Stimulated activated CD8-positive, alpha-beta memory T cell treated with anti-CD3 and anti-CD28 coated beads, Interleukin-7, amount 100 ng/mL, for 24 hours (primary cell): ENCODE results near the gene MDH1B.
"Not testable (repeated sequence)": the region's sequence is repeated elsewhere in the genome, so short reads cannot be mapped to it uniquely, and the experiment has no call there.

Source experiments
- DNase-seq: peaks from one replicate; pipeline ENCODE4 v3.0.0-alpha.2; 2020; ENCODE audit warnings: low read depth

Gene MDH1B

DNA sequence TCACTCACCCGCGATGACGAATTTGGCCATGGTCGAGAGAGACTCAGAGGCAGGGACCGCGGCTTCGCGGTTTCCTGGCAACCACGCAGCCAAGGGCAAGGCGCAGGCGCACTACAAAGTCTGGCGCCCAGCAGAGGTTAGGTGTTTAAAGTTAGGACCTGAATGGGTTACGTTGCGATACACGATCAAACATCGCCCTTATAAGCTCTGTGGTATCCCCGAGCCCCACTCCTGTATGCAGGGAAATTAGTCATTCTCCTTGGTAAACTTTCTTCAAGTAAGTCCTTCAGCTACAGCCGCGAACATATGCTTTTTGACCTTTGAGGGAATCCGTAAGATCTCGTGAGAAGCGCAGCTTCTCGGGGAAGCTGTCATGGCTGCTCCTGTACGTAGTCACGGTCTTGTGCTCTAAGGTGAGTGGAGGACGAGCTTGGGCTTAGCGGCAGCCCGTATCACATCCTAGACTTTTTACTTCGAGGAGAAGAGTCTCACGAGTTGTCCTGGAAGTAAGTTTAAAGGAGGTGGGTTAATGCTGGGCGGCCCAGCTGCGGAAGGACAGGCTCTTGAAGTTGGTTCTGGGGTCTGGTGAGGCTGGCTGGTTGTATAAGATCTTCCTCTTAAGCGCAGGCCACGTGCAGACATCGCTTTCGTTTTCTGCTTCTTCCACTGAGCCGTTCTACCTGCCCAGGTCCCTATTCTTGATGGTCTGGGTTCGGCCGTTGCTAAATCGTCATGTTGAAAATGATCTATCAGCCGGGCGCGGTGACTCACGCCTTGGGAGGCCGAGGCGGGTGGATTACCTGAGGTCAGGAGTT, at the start of gene MDH1B, which contains the start of gene FASTKD2:
MDH1B (minus strand) TSS at position 87 of the 815 bp plus-strand sequence; CDS start at position 30, 57 bp downstream.
FASTKD2 (plus strand) TSS at position 365 of the 815 bp plus-strand sequence. CDS start 1,088 bp downstream, outside the sequence.
- DNase-seq: peak; percentile 71

DNA sequence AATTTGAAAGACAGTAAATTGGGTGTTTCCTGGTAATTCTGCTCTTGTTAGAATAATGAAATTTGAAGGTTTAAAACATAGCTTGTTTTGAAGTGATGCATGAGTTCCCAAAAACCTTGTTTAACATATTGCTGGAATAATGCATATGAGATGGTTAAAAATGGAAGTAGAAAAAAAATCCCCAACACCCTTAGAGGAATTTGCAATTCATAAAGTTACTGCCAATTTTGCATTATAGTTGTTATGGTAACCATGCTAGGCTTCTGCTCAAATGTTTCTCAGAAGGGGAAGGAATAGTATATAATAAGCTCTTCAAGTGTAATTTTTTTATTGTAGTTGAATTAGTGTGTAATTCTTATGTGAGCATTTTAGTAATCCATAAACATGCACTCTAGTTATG, 49.4 kb upstream of the MDH1B start:
- DNase-seq: no peak

DNA sequence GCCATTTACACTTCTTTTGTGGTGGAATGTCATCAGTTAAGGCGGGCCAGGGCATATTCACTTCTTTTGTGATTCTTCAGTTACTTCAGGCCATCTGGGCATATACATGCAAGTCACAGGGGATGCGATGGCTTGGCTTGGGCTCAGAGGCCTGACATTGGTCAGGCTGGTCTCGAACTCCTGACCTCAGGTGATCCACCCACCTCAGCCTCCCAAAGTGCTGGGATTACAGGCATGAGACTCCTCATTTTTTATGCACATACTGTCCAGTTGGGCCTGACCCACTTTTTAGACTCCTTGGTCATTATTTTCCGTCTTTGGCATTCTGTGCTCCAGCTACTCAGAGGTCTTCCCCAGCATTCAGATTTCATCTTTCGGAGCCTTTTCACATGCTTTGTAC, 47.3 kb upstream of the MDH1B start:
- not testable (repeated sequence) for DNase-seq

DNA sequence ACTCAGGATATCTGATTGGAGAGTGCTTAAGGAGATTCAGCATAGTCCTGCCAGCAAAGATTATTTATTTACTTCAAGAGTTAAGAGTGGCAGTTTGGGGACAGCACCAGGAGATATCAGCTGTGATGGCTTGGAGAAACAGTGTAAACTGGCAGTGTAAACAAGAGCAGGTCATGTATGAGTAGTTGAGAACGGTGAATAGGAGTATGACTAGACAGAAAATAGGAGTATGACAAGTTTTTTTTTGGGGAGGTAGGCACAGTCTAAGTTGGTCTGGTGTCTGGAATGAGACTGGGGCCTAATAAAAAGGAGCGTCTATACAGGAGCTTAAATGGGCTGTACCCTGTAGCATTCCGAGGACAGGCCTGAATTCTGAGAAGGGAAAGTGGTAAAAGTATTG, 42.5 kb upstream of the MDH1B start:
- not testable (repeated sequence) for DNase-seq

DNA sequence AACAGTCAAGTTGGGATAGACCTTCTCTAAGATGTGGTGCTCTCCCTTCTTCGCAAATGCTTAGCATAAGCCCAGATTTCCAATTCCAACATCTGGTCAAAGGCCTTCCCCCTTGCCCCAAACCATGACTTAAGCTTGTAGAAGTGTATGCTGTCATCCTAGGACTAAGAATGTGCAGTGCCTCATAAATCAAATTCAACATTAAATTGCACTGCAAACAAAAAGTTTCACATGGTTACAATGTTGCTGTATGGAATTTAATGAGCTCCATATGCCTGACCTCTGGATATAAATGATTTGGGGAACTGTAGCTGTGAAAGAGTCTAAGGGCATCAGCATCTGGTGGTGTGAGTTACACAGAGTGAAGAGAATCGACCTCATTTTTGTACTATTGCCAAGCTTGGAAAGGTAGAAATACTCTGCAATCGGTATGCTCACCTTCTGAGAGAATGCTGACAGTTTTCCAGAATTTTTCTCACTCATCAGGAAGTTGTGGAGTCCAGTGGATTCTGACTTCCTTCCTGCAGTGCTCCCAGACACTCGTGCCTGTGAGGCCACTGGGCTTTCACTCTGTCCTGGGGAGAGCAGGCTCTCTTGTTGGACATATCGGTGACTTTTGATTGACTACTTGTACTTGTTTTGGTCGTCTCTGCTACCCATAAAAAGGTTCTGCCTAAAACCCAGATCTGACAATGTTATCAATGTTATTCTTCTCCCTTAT, 40.9 kb upstream of the MDH1B start:
- no peak for DNase-seq

DNA sequence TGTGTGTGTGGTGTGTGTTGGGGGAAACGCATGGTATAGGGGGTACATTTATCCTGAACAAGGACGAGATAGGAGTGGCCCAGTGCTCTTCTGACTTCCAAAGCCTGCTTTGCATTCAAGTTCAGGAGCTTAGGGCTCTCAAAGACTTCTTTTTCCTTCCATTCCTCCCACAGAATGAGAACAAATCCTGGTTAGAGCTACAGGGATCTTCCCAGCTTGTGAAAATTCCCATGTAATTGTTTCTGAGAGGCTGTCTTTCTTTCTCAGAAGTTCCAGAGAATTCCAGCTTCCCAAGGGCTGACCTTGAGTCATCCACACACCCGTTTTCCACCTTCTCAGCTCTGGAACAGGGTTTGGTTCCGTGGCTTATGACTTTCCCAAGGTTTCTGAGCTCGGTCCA, 39.2 kb upstream of the MDH1B start:
- DNase-seq: no peak

DNA sequence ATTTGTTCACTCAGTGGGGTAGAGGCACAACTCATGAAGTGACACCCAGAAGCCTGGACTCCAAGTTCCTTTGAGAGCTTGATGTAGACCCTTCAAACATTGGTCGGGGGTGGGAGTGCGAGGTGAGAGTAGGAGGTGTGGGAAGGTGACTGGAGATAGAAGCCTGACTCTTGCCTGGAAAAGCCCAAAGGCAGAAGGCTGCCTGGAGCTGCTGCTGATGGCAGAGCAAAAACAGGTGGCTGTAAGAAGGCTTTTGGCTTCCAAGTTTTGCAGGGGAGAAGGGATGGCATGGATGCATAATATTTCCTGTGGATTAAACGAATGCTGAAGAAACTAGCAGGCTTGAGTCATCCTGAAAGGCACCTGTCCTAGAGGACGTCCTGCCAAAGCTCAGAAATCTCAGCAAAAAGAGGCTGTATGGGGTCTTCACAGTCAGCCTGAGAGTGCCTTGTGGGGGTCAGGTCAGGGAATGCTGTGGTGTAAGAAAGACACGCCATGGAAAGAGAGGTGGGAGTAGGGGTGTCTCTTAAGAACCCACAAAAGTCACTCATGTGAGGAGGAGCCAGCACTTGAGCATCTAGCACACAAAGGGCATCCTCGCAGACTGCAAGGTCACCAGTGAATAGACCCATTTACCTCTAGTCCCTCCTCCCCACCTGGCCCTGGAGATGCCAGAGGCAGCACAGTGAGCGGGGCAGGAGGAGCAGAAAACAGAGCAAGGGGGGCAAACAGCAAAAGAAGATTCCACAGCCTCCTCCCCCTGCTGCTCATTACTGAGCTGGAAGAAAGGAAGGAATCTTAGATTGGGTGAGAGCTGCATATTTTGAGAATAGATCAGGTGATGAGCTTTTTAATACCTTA, 37.8 kb upstream of the MDH1B start:
- no peak for DNase-seq

DNA sequence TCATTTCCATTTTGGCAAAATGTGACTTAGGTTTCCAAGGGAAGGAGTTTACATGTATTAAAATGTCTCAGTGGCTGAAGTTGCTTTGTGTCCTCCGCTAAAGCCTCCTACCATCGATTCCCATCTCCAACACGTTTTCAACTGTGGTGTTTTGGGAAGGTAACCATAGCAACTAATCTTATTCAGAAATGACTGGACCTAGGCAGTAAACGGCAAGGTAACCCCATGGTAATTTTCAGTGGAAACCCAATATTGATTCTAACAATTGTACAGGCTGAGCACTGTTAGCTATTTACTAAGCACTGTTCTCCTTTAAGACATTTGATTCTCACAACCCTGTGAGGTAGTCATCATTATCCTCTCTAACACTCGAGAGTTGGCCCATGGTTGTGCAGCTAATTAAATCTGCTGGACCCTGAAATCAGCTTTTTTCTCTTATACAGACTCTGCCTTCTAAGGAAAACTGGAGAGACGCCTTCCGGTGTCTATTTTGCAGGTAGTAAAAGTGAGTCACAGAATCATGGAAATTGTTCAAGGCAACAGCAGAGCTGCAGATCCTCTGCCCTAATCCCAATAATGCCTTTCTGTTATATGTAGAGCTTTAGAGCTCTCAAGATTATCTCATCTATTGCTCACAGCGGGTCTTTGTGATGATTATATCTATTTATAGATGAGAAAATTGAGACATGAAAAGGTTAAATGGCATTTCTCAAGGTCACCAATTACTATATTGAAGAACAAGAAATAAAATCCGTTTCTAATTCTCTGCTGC, 36.5 kb upstream of the MDH1B start:
- no peak for DNase-seq

GRCh38 chr2:206800506-206801417, 35.6 kb upstream of the MDH1B start:
- peak; percentile 13 for DNase-seq

DNA sequence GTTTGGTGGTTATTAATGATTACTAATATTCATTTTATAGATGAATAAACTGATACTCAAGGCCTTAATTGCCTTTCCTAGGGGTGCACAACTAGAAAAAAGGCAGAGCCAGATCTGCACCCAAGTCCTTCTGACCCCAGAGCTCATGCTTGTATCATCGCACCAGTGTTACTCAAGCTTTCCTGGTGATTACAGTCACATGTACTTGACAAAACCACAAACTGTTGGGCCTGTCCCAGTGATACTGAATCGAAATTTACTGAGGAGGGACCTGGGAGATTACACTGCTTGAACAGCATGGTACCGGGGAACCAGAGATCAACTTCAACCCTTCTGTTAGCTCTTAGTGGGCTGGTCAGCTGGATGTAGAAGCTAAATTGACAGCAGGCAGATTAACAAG, 34.0 kb upstream of the MDH1B start:
- DNase-seq: no peak

DNA sequence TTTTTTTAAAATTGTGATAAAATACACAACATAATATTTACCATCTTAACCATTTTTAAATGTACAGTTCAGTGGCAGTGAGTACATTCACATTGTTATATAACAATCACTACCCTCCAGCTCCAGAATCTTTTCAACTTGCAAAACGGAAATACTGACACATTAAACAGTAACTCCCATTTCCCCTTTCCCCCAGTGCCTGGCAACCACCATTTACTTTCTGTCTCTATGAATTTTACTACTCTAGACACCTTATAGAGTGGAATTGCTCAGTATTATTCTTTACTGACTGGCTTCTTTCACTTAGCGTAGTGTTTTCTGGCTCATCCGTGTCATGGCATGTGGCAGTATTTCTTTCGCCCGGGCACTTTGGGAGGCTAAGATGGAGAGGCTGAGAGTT, 32.9 kb upstream of the MDH1B start:
- DNase-seq: no peak

DNA sequence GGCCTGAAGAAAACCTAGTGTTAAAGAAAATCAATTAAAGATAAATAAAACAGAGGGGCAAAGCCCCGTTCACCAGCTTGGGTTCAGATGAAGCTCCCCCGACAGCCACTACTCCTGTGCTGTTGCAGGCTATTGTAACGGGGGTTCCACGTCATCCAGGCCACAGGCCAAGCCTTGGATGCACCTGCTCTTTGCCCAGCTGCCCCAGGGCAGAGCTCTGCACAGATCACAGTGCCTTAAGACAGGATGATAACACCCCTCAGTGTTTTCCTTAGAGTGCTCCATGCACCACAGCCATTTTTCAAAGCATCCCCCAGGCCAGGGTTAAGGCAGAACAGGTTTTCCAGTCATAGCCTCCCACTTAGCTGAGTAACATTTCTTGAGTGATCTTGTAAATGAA, 32.2 kb upstream of the MDH1B start:
- no peak for DNase-seq

DNA sequence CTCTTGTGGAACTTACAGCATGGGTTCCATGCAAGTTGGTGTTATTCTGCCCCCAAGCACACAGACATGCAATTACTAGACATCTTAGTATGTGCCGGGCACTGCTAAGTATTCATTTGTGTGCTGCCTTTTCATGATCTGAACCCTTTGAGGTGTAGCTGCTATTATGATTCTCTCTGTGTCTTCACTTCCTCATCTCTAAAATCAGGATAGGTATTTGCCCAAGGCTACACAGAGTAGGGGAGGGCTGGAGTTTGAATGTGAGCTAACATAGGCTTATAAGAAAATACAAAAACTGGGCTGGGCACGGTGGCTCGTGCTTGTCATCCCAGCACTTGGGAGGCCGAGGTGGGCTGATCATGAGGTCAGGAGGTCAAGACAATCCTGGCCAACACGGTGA, 27.5 kb upstream of the MDH1B start:
- DNase-seq: no peak

DNA sequence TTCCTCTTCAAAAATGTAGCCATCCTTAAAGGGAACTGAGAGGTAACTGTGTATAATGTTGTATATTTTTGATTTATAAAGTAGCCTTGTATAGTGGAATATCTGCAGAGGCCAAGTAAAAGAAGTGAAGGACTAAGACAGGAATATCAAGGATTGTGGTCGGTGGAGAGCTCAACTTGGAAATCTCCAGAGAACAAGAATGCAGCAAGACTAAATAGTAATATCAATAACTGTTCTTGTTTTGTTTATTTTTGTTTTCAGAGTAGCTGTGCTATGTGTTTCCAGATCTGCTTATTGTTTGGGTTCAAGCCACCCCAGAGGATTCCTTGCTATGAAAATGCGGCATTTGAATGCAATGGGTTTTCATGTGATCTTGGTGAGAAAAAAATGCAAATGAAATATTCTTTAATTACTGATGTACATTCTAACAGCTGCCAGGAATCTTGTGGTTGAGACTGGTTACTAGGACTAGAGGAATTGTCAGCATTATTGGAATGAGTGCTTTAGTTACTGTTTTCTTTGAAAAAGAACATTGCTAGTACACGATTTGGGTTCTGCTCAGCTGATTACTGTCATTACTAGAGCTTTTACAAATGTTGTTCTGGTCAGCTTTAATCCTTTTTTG, 25.3 kb upstream of the MDH1B start:
- no peak for DNase-seq

GRCh38 chr2:206784559-206785353, 19.6 kb upstream of the MDH1B start:
- DNase-seq: no peak

GRCh38 chr2:206783718-206784117, 18.6 kb upstream of the MDH1B start:
- DNase-seq: no peak

- DNase-seq: no peak
These were observed 15.5 kb upstream of the MDH1B start for GRCh38 chr2:206780671-206781070.

GRCh38 chr2:206776432-206776831, 11.3 kb upstream of the MDH1B start:
- no peak for DNase-seq

- no peak for DNase-seq
These were observed 9.7 kb upstream of the MDH1B start for GRCh38 chr2:206774871-206775270.
